ENCODE measurements around the gene CCDC68. TPM values are rescaled to one million over a fixed set of nuclear protein-coding genes. Genes with fewer than 3 reads are reported as not detected.

CCDC68 gene
- total and polyA plus RNA-seq, 12 donors, result 2.0 to 19.3 (median 4.9) TPM

DNA sequence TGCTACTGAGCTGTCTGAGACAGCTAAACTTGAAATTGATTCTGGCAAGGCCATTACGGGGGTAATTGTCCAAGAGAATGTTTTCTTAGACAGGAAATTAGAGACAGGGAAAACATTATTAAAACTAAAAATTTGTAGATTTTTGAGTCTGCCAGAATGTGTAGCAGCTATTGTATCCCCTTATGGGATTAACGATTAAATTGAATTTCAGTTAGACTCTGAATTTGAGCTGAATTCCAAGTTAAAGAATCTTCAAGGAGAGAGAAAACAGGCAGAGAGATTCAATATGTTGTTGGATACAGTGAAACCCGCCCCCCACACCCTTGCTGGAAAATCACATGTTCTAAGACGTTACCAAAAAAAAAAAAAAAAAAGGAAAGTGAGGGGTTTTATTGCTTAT is 32.7 kb upstream of the CCDC68 start:
- no peaks in the 10 kb centered on the region for H3K9me3 ChIP-seq (replicated peaks in 1 of 3)
- no peak overlapping the region for H3K27ac ChIP-seq
- H3K4me3 ChIP-seq, result no peak overlapping the region
- H3K4me1 ChIP-seq (replicated peaks in 1 of 2), result no peaks in the 10 kb centered on the region
- no peaks in the 10 kb centered on the region for H3K36me3 ChIP-seq (replicated peaks in 1 of 2)
- WGBS, 4 donors, result 50 to 69% (median 58%) methylated on average over 4 of the region's 4 CpGs
- intact Hi-C loops (cut with DNase I), result no loop called here
- DNase-seq, result no peak
- TF ChIP-seq, protein P1, sequence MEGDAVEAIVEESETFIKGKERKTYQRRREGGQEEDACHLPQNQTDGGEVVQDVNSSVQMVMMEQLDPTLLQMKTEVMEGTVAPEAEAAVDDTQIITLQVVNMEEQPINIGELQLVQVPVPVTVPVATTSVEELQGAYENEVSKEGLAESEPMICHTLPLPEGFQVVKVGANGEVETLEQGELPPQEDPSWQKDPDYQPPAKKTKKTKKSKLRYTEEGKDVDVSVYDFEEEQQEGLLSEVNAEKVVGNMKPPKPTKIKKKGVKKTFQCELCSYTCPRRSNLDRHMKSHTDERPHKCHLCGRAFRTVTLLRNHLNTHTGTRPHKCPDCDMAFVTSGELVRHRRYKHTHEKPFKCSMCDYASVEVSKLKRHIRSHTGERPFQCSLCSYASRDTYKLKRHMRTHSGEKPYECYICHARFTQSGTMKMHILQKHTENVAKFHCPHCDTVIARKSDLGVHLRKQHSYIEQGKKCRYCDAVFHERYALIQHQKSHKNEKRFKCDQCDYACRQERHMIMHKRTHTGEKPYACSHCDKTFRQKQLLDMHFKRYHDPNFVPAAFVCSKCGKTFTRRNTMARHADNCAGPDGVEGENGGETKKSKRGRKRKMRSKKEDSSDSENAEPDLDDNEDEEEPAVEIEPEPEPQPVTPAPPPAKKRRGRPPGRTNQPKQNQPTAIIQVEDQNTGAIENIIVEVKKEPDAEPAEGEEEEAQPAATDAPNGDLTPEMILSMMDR (IDR thresholded peaks at IDR 0.05), result no peak
- TF ChIP-seq POLR2A (IDR thresholded peaks at IDR 0.05), result no peak
- peaks cover 5% of the 10 kb centered on the region for H3K27me3 ChIP-seq

DNA sequence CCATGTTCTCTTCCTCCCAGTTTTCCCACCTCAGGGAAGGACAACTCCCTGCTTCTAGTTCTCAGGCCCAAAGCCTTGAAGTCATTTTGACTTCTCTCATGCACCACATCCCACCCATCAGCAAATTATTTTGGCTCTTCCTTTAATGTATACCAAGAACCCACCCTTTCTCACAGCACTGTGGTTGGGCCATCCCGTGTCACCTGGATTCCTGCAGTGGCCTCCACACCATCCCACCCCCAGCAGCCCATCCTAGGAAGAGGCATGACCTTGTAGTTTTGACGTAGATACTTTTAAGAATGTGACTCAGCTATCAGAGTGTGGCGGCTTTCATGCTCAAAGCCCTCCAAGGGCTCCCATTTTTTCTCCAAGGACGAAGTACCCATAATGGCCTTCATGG is 25.6 kb upstream of the CCDC68 start:
- no peaks in the 10 kb centered on the region for H3K36me3 ChIP-seq (replicated peaks in 1 of 2)
- 39 to 59% (median 51%) methylated on average over 4 of the region's 4 CpGs for WGBS, 4 donors
- H3K27ac ChIP-seq, result no peak overlapping the region
- TF ChIP-seq, protein P1 (IDR thresholded peaks at IDR 0.05), result no peak
- TF ChIP-seq POLR2A (IDR thresholded peaks at IDR 0.05), result no peak
- H3K4me1 ChIP-seq (replicated peaks in 1 of 2), result no peaks in the 10 kb centered on the region
- intact Hi-C loops (cut with DNase I), result loop anchor here in 1 of 2 donors (5.0 kb wide), 1 partner anchor 308 kb away; no protein-coding TSS in a partner anchor
- peaks cover 1% of the 10 kb centered on the region for H3K27me3 ChIP-seq
- no peaks in the 10 kb centered on the region for H3K9me3 ChIP-seq (replicated peaks in 1 of 3)
- no peak for DNase-seq
- H3K4me3 ChIP-seq, result no peak overlapping the region

DNA sequence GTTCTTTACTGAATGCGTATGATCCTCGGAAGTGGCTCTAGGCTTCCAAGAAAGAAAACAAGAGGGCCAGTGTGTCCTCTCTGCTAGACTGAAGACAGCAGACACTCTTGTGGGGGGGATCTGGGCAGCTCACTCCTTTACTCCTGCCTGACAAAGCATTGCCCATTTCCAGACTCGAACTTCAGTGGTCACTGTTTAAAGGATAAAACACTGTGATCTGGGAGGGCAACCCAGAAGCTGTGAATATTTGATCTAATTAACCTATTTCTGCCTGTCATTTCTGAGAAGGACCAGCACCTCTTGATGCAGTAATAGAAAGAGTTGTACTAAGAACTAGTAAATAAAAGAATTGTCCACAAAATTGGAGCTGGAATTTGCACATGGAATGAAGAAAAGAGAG is 24.5 kb upstream of the CCDC68 start:
- intact Hi-C loops (cut with DNase I), result loop anchor here in 1 of 2 donors (5.0 kb wide), 1 partner anchor 306 kb away; no protein-coding TSS in a partner anchor

DNA sequence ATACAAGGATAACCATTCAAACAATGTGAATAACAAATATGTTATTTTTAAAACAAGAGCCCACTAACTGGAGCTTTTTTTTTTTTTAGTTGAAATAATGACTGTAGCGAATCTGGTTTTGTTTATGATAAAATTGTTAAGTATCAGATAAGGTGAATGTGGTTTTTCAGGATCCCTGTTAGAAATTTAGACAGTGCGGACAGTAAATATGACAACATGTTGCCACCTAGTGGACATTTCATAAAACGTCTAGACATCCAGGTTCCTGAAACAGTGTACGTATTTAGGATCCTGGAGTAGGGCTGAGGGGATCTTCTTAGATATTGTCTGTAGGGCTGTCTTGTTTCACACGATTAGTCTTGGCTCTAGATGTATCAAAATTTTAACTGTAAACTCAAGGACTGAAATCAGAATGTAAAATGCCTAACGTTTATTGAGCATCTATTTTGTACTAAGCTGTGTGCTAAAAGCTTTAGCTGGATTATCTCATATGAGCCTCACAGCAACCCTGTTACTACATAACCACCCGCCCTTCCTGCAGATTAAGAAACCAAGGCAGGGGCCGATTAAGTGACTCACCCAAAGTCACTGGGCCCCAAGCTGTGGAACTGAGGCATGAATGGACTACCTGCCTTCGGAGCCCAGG is 23.9 kb upstream of the CCDC68 start:
- TF ChIP-seq, protein P1 (IDR thresholded peaks at IDR 0.05), result peak; percentile 51 to 76 (median 67)
- no peak for TF ChIP-seq POLR2A (IDR thresholded peaks at IDR 0.05)
- Histone ChIP-seq H3K4me1 (replicated peaks in 1 of 2) (no peaks in the 10 kb centered on the region), H3K27me3 (no peaks in the 10 kb centered on the region), H3K4me3 (no peak overlapping the region), H3K9me3 (replicated peaks in 1 of 3) (no peaks in the 10 kb centered on the region), H3K36me3 (replicated peaks in 1 of 2) (no peaks in the 10 kb centered on the region), H3K27ac (no peak overlapping the region)
- intact Hi-C loops (cut with DNase I), result loop anchor here in 1 of 2 donors (5.0 kb wide), 1 partner anchor 306 kb away; no protein-coding TSS in a partner anchor
- 18 to 26% (median 23%) methylated on average over 9 of the region's 9 CpGs for WGBS, 4 donors
- DNase-seq, result no peak

More for the DNA sequence above, 24.5 kb upstream of the CCDC68 start:
- no peak overlapping the region for H3K27ac ChIP-seq
- H3K4me1 ChIP-seq (replicated peaks in 1 of 2), result no peaks in the 10 kb centered on the region
- H3K36me3 ChIP-seq (replicated peaks in 1 of 2), result no peaks in the 10 kb centered on the region
- H3K9me3 ChIP-seq (replicated peaks in 1 of 3), result no peaks in the 10 kb centered on the region
- no peak for DNase-seq
- no peak for TF ChIP-seq POLR2A (IDR thresholded peaks at IDR 0.05)
- TF ChIP-seq, protein P1 (IDR thresholded peaks at IDR 0.05), result no peak
- WGBS, 4 donors, result 70 to 87% (median 79%) methylated on average over 3 of the region's 3 CpGs
- no peaks in the 10 kb centered on the region for H3K27me3 ChIP-seq
- H3K4me3 ChIP-seq, result no peak overlapping the region
